ENCODE results near the gene FSD1L.

DNA sequence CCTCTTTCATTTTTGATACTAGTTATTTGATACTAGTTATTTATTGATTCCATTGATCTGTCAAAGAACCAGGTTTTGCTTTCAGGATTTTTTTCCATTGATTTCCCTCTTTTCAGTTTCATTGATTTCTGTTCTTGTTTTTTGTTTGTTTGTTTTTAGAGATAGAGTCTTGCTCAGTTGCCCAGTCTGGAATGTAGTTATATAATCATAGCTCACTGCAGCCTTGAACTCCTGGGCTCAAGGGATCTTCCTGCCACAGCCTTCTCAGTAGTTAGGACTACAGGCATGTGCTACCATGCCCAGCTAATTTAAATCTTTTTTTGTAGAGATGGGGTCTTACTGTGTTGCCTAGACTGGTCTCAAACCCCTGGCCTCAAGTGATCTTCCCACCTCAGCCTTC lies 49.9 kb downstream of the FSD1L start:
- TF ChIP-seq POLR2A (IDR thresholded peaks at IDR 0.05), result no peak
- TF ChIP-seq, protein P1, sequence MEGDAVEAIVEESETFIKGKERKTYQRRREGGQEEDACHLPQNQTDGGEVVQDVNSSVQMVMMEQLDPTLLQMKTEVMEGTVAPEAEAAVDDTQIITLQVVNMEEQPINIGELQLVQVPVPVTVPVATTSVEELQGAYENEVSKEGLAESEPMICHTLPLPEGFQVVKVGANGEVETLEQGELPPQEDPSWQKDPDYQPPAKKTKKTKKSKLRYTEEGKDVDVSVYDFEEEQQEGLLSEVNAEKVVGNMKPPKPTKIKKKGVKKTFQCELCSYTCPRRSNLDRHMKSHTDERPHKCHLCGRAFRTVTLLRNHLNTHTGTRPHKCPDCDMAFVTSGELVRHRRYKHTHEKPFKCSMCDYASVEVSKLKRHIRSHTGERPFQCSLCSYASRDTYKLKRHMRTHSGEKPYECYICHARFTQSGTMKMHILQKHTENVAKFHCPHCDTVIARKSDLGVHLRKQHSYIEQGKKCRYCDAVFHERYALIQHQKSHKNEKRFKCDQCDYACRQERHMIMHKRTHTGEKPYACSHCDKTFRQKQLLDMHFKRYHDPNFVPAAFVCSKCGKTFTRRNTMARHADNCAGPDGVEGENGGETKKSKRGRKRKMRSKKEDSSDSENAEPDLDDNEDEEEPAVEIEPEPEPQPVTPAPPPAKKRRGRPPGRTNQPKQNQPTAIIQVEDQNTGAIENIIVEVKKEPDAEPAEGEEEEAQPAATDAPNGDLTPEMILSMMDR (IDR thresholded peaks at IDR 0.05), result no peak
